Breast epithelium (tissue), 4 donors: ENCODE results near the gene GPX4. TPM values are rescaled to one million over a fixed set of nuclear protein-coding genes. Genes with fewer than 3 reads are reported as not detected.

ENCODE experiments used
- DNase-seq, 2 donors: peaks; one replicate each; pipeline ENCODE4 v3.0.0-alpha.2; 2019; ENCODE audit warnings: low spot score in 2 of 2
- H3K27ac ChIP-seq, 2 donors: fragments of 200-600 bp; sonication (generic) in 1 of 2; one replicate each; pipeline ENCODE4 v1.5.1; 2016 to 2019; ENCODE audit warnings: mild to moderate bottlenecking in 1 of 2
- H3K27me3 ChIP-seq, 2 donors: fragments of 200-600 bp; sonication (generic) in 1 of 2; one replicate each; pipeline versions ENCODE4 v1.5.1 to v1.6.0; 2017 to 2019; ENCODE audit warnings: control low read depth in 1 of 2, mild to moderate bottlenecking in 1 of 2
- H3K36me3 ChIP-seq: fragments of 200-600 bp; one replicate; pipeline ENCODE4 v1.5.1; 2019
- H3K4me1 ChIP-seq, 2 donors: fragments of 200-600 bp; sonication (generic); one replicate each; pipeline ENCODE4 v1.5.1; 2016 to 2019; ENCODE audit warnings: control low read depth in 1 of 2
- H3K4me3 ChIP-seq, 3 donors: fragments of 200-600 bp; sonication (generic); 1 replicate in 2 of 3; 2 replicates in 1 of 3; pipeline ENCODE4 v1.5.1; 2016 to 2019; ENCODE audit warnings: mild to moderate bottlenecking in 3 of 3, moderate library complexity in 2 of 3
- H3K9me3 ChIP-seq, 2 donors: fragments of 200-600 bp; sonication (generic) in 1 of 2; one replicate each; pipeline ENCODE4 v1.5.1; 2016 to 2019; ENCODE audit warnings: control low read depth in 1 of 2
- CTCF ChIP-seq, 3 donors: fragments of 450-650 bp; IDR thresholded peaks; one replicate each; pipeline ENCODE4 v1.5.1; 2016 to 2017; ENCODE audit warnings: antibody characterized with exemption in 3 of 3, mild to moderate bottlenecking in 3 of 3, moderate library complexity in 3 of 3
- POLR2A ChIP-seq: fragments of 450-650 bp; IDR thresholded peaks from one replicate; pipeline ENCODE4 v1.6.1; 2016; ENCODE audit warnings: antibody characterized with exemption, mild to moderate bottlenecking, moderate library complexity
- POLR2AphosphoS5 ChIP-seq, 3 donors: sonication (generic); formaldehyde crosslinking; IDR thresholded peaks; one replicate each; pipeline ENCODE4 v1.6.1; 2017; ENCODE audit warnings: antibody characterized with exemption in 3 of 3
- intact Hi-C: fragments of 100-400 bp; cut with DNase I; formaldehyde crosslinking; loops from one replicate; pipeline ENCODE4 v1.15.1; 2023; ENCODE audit warnings: low total_unique reads
- total RNA-seq, 3 donors: library from RNA; depleted of rRNA; stranded (reverse); fragments of >200 nt; gene quantifications; one replicate each; pipeline ENCODE4 v1.1.0, GENCODE V29; 2016

The GPX4 gene
- total RNA-seq, 3 donors from 2014 or later = 357 to 1,796 (median 492) TPM

DNA sequence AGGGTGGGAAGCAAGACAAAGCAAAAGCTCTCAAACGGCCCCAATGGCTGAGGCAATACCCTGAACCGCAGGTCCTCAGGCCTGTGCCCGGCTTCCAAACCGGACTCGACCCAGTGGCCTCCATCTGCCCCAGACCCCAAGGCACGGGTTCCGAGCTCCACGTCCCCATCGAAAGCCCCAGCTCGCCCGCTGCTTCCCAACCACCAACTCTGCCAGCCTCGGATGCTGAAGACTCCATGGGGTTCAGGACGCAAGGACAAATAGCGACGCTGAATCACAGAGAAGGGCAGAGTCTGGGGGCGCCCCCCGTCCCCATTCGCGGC, 9.2 kb upstream of the GPX4 start:
- H3K27ac ChIP-seq = peak overlapping the region; percentile 30 to 41
- no peaks in the 10 kb centered on the region for H3K27me3 ChIP-seq
- peaks cover 20 to 25% of the 10 kb centered on the region in 2 donors for H3K4me1 ChIP-seq
- no peaks in the 10 kb centered on the region for H3K36me3 ChIP-seq
- DNase-seq = no peak
- intact Hi-C loops = no loop called here
- TF ChIP-seq POLR2A (no peak), CTCF (IDR thresholded peaks at IDR 0.05) (no peak), POLR2AphosphoS5 (IDR thresholded peaks at IDR 0.05) (no peak)
- H3K9me3 ChIP-seq = no peaks in the 10 kb centered on the region
- H3K4me3 ChIP-seq = peak overlapping the region; percentile 75 to 100 (median 99)

DNA sequence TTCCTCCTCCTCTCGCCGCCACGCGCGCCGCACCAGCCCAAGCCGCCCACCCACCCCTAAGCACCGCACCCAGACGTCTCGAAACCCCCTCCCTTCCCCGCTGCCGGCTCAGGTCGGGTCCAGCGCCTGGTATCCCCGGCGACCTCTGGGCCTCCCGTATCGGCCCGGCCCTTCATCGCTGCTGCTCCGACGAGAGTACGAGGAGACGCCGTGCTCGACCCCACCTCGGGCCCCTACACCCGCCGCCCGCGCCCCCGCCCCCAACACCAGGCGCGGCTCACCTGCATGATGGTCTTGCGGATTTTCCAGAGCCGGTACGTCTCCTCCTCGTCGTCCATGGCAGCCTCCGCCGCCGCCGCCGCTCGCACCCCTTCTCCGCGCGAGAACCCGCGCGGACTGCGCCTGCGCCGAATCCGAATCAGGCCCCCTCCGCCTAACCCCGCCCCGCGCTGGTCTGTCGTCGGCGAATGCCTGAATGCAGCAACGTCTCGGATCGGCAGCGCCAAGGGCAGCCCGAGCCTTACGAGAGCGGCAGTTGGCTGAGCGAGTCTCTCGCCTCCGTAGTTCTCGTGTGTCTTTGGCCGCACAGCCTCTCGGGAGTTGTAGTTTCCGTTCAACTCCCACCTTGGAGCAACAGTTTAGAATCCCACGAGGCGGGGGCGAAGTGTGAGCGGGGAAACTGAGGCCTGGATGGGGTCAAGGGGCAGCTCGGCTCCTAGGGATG, 8.7 kb upstream of the GPX4 start, which contains the start of gene POLR2E:
POLR2E (minus strand) TSS at position 398 of the 724 bp plus-strand sequence; CDS start at position 338, 60 bp downstream.
- H3K36me3 ChIP-seq = no peaks in the 10 kb centered on the region
- H3K4me1 ChIP-seq = peaks cover 20 to 25% of the 10 kb centered on the region in 2 donors
- intact Hi-C loops = no loop called here
- DNase-seq = peak; percentile 99
- no peaks in the 10 kb centered on the region for H3K27me3 ChIP-seq
- no peaks in the 10 kb centered on the region for H3K9me3 ChIP-seq
- TF ChIP-seq POLR2AphosphoS5 (IDR thresholded peaks at IDR 0.05) (peak; percentile 75 to 90 (median 85)), POLR2A (peak; percentile 86), CTCF (IDR thresholded peaks at IDR 0.05) (no peak)
- H3K4me3 ChIP-seq = peak within 1 kb of the TSS; percentile 75 to 100 (median 99)
- H3K27ac ChIP-seq = peak within 1 kb of the TSS; percentile 41 to 44

GRCh38 chr19:1097810-1098176, 6.0 kb upstream of the GPX4 start:
- intact Hi-C loops = no loop called here
- TF ChIP-seq POLR2AphosphoS5 (IDR thresholded peaks at IDR 0.05) (peak in 1 of 3 donors; percentile 48), CTCF (IDR thresholded peaks at IDR 0.05) (no peak)
- H3K27ac ChIP-seq = peak overlapping the region; percentile 97

DNA sequence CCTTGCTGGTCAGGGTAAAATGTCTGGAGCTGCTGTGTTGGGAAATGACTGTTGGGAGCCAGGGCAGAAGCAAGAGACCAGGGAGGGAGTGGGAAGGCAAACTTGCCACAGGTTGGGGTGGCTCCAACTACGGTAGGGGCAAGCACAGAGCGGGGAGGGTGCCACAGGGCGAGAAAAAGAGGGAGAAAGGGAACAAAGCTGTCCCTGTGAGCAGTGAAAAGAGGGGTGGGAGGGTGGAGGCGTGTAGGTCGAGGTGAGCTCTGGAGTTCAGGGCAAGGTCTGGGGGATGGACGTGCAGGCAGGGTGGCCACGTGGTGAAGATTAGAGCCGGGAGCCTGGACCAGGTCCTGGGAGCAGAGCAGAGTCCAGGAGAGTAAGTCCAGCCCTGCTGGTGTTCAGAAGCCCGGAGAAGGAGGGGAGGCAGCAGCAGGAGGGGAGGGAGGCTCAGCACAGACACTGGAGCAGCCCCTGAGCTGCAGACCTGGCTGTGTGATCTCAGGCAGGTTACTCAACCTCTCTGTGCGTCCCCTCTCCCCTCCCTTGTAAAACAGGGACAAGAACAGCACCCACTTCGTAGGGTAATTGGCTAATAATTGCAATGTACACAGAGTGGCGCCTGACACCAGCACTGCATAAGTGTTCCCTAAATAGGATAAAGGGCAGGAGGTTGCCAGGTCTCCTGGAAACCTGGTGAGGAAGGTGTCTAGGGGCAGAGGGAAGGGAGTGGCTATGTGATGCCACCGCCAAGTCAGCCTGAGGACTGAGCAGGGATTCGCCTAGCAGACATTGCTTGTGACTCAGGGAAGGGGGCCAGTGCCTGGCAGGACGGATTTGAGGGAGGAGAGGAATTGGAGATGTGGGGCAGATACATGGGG, 5.4 kb upstream of the GPX4 start:
- H3K4me1 ChIP-seq = peaks cover 28 to 42% of the 10 kb centered on the region in 2 donors
- TF ChIP-seq CTCF (IDR thresholded peaks at IDR 0.05) = no peak
- no peak for TF ChIP-seq POLR2A
- no peak for TF ChIP-seq POLR2AphosphoS5 (IDR thresholded peaks at IDR 0.05)
- no peak for DNase-seq
- H3K27me3 ChIP-seq = no peaks in the 10 kb centered on the region
- peak overlapping the region in 1 of 3 donors; percentile 22 for H3K4me3 ChIP-seq
- H3K9me3 ChIP-seq = no peaks in the 10 kb centered on the region
- peak overlapping the region; percentile 97 for H3K27ac ChIP-seq
- H3K36me3 ChIP-seq = no peaks in the 10 kb centered on the region
- intact Hi-C loops = no loop called here

More at GRCh38 chr19:1097810-1098176, 6.0 kb upstream of the GPX4 start:
- no peak for DNase-seq
- Histone ChIP-seq H3K4me3 (no peak overlapping the region), H3K9me3 (no peaks in the 10 kb centered on the region), H3K27me3 (no peaks in the 10 kb centered on the region), H3K4me1 (peaks cover 22 to 42% of the 10 kb centered on the region in 2 donors), H3K36me3 (no peaks in the 10 kb centered on the region)

DNA sequence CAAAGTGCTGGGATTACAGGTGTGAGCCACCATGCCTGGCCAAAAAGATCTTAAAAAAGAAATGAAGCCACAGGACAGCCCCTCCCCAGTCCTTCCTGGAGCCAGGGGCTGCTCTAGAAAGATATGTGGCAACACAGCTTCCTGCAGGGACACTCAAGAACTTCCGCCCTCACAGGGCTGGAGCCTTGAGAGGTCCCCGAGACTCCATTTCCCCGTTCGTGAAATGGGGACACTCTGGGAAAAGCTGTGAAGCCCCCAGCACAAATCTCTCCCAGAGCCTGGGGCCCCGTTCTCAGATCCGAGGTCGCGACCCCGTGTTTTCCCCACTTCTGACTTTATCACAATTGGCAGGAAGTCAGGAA, 2.5 kb upstream of the GPX4 start:
- Histone ChIP-seq H3K4me1 (peaks cover 27 to 37% of the 10 kb centered on the region in 2 donors), H3K27me3 (no peaks in the 10 kb centered on the region), H3K36me3 (no peaks in the 10 kb centered on the region), H3K4me3 (peak overlapping the region in 2 of 3 donors; percentile 7 to 38), H3K27ac (peak overlapping the region; percentile 97), H3K9me3 (no peaks in the 10 kb centered on the region)
- DNase-seq = no peak
- TF ChIP-seq POLR2A = no peak
- TF ChIP-seq POLR2AphosphoS5 (IDR thresholded peaks at IDR 0.05) = no peak
- no peak for TF ChIP-seq CTCF (IDR thresholded peaks at IDR 0.05)
- intact Hi-C loops = loop anchor here (5.0 kb wide), 1 partner anchor 74 kb away; the partner anchor contains the start of gene CNN2
